Body of pancreas (tissue), 4 donors: ENCODE results near the gene RBM19. TPM values are rescaled to one million over a fixed set of nuclear protein-coding genes. Genes with fewer than 3 reads are reported as not detected.

Source experiments
- ATAC-seq: fragments of 150-250 bp; one replicate; pipeline ENCODE4 v1.9.1; 2016
- DNase-seq, 4 donors: peaks; one replicate each; pipeline ENCODE4 v3.0.0-alpha.2; 2019
- H3K27ac ChIP-seq, 4 donors: fragments of 200-600 bp; sonication (generic); 1 replicate in 3 of 4; 2 replicates in 1 of 4; pipeline versions ENCODE4 v1.5.1 to v1.6.1; 2016 to 2019; ENCODE audit warnings: mild to moderate bottlenecking in 1 of 4, mixed read lengths in 1 of 4, moderate library complexity in 1 of 4
- H3K27me3 ChIP-seq, 2 donors: fragments of 200-600 bp; sonication (generic); one replicate each; pipeline ENCODE4 v1.6.0; 2016; ENCODE audit warnings: mild to moderate bottlenecking in 1 of 2
- H3K36me3 ChIP-seq, 2 donors: fragments of 200-600 bp; sonication (generic); replicated peaks in 1 of 2; 2 replicates each; pipeline ENCODE4 v1.5.1; 2016; ENCODE audit warnings: low read depth in 2 of 2; ENCODE audit not compliant: insufficient read depth in 1 of 2
- H3K4me1 ChIP-seq: fragments of 200-600 bp; sonication (generic); one replicate; pipeline ENCODE4 v1.6.0; 2016
- H3K4me3 ChIP-seq, 2 donors: fragments of 200-600 bp; sonication (generic); 1 replicate in 1 of 2; 2 replicates in 1 of 2; pipeline ENCODE4 v1.5.1; 2016 to 2019
- H3K9me3 ChIP-seq, 3 donors: fragments of 200-600 bp; sonication (generic); 1 replicate in 2 of 3; 2 replicates in 1 of 3; pipeline ENCODE4 v1.5.1; 2016
- POLR2A ChIP-seq, 3 donors: fragments of 450-650 bp; IDR thresholded peaks; one replicate each; pipeline ENCODE4 v1.6.1; 2016; ENCODE audit warnings: antibody characterized with exemption in 3 of 3, mild to moderate bottlenecking in 2 of 3
- WGBS, 2 donors: methylation state at CpG; one replicate each; pipeline ENCODE4 v1.1.5; 2017; 5-methylcytosine and 5-hydroxymethylcytosine counted together
- intact Hi-C: fragments of 100-400 bp; cut with DNase I; formaldehyde crosslinking; loops from one replicate; pipeline ENCODE4 v1.15.1; 2023
- total RNA-seq, 2 donors: library from RNA; depleted of rRNA; stranded (reverse); fragments of >200 nt; gene quantifications; one replicate each; pipeline ENCODE4 v1.1.0, GENCODE V29; 2016
- TF ChIP-seq, protein P1 (sequence below), 7 experiments: fragments of 450-650 bp in 4 of 7; fragments of 200-600 bp in 3 of 7; sonication (generic) in 3 of 7; IDR thresholded peaks; one replicate each; pipeline ENCODE4 v1.5.1; 2016 to 2019; ENCODE audit warnings: antibody characterized with exemption in 7 of 7

RBM19 gene
- total RNA-seq, 2 donors from 2014 or later, result 18.4 to 36.3 TPM

DNA sequence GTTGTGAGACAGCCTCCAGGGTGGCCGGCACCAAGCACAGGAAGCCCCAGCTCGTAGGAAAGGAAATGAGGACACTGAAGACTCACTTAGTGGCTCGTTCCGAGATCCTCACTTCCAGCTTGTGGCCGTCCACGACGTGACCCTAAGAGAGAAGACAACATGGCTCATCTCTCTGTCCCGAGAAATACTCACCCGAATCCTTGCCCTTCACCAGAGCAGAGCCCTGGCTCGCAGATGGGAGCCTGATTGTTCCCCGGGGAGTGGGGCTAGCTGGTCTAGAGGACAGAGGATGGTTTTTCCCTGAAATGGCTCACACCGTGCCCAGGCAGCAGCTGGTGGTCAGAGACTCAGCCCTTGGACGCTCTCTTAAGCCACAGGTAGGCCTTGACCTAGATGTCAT, 47.8 kb downstream of the RBM19 start:
- WGBS, 2 donors, result 65 to 85% methylated on average over 5 to 13 of the region's 13 CpGs
- Histone ChIP-seq H3K4me1 (no peaks in the 10 kb centered on the region), H3K4me3 (no peak overlapping the region), H3K27me3 (no peaks in the 10 kb centered on the region), H3K9me3 (no peaks in the 10 kb centered on the region), H3K36me3 (peaks cover 0 to 12% of the 10 kb centered on the region in 2 donors), H3K27ac (no peak overlapping the region)
- no peak for ATAC-seq
- intact Hi-C loops, result loop anchor here (10.0 kb wide), 2 partner anchors 454 to 484 kb away; no protein-coding TSS in a partner anchor
- TF ChIP-seq, protein P1, sequence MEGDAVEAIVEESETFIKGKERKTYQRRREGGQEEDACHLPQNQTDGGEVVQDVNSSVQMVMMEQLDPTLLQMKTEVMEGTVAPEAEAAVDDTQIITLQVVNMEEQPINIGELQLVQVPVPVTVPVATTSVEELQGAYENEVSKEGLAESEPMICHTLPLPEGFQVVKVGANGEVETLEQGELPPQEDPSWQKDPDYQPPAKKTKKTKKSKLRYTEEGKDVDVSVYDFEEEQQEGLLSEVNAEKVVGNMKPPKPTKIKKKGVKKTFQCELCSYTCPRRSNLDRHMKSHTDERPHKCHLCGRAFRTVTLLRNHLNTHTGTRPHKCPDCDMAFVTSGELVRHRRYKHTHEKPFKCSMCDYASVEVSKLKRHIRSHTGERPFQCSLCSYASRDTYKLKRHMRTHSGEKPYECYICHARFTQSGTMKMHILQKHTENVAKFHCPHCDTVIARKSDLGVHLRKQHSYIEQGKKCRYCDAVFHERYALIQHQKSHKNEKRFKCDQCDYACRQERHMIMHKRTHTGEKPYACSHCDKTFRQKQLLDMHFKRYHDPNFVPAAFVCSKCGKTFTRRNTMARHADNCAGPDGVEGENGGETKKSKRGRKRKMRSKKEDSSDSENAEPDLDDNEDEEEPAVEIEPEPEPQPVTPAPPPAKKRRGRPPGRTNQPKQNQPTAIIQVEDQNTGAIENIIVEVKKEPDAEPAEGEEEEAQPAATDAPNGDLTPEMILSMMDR (IDR thresholded peaks at IDR 0.05), result no peak
- TF ChIP-seq POLR2A (IDR thresholded peaks at IDR 0.05), result no peak
- DNase-seq, result no peak

DNA sequence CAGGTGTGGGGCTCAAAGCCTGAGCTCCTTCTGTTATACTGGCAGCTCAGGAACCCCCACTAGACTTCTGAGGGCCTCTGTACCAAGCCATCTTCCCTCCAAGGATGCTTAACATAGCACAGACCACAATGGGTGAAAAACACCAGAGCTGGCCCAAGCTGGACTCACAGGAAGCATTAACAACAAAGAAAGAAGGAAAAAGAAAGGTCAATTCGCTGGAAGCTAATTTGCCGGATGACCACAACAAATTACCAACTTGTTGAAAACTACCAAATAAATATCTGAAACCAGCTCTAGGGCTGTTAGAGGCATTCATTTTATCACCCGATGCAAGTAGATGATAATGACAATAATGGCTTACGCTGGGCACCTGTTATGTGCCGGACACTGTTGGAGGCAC, 48.7 kb downstream of the RBM19 start:
- intact Hi-C loops, result loop anchor here (10.0 kb wide), 2 partner anchors 453 to 483 kb away; no protein-coding TSS in a partner anchor
- no peaks in the 10 kb centered on the region for H3K4me1 ChIP-seq
- H3K9me3 ChIP-seq, result no peaks in the 10 kb centered on the region
- ATAC-seq (no peak), DNase-seq (no peak)
- WGBS, 2 donors, result 96 to 97% methylated on average over 5 of the region's 5 CpGs
- TF ChIP-seq, protein P1 (IDR thresholded peaks at IDR 0.05), result no peak
- TF ChIP-seq POLR2A (IDR thresholded peaks at IDR 0.05), result no peak
- H3K27me3 ChIP-seq, result no peaks in the 10 kb centered on the region
- no peak overlapping the region for H3K4me3 ChIP-seq
- no peak overlapping the region for H3K27ac ChIP-seq
- H3K36me3 ChIP-seq, result peaks cover 0 to 12% of the 10 kb centered on the region in 2 donors

DNA sequence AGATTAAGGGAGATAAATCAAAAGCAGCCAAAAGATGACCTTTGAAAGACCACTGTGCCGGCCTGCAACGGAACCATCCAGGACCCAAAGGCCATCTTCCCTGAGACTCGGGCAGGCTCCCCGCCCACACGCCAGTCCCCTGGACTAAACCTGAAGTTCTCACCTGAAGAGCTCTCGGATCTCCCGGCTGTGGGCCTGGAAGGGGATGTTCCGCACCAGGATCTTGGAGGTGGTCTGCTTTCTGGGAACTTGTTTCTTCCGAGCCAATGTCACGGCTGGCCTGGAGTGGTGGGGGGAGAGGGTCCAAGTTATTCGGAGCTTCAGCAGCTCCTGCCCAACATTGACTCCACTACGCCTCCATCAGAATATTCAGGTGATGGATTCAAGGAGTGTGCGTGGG, 51.3 kb downstream of the RBM19 start:
- Histone ChIP-seq H3K9me3 (no peaks in the 10 kb centered on the region), H3K4me1 (no peaks in the 10 kb centered on the region), H3K36me3 (peaks cover 0 to 7% of the 10 kb centered on the region in 2 donors), H3K27me3 (no peaks in the 10 kb centered on the region), H3K27ac (no peak overlapping the region), H3K4me3 (no peak overlapping the region)
- no peak for ATAC-seq
- intact Hi-C loops, result loop anchor here (10.0 kb wide), 2 partner anchors 450 to 480 kb away; no protein-coding TSS in a partner anchor
- TF ChIP-seq, protein P1 (IDR thresholded peaks at IDR 0.05), result no peak
- no peak for DNase-seq
- WGBS, 2 donors, result 93 to 97% methylated on average over 5 to 13 of the region's 13 CpGs

DNA sequence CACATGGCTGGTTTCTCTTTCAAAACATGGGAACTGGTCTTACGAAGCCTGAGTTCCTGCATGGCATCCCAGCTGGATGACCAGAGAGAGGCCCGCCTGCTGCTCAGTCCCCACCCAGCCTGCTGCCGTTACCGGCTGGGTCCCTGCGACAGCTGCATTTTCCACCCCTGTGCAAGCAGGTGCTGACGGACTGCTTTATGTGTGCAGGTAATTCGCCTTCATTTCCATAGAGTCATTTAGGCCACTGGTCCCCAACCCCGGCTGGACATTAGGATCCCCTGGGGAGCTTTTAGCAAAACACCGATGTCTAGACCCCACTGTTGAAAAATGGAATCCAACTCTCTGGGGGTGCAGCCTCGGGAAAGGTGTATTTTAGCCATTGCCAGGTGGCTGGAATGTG, 51.9 kb downstream of the RBM19 start:
- 83 to 94% methylated on average over 8 to 10 of the region's 10 CpGs for WGBS, 2 donors
- H3K27ac ChIP-seq, result no peak overlapping the region
- peaks cover 0 to 7% of the 10 kb centered on the region in 2 donors for H3K36me3 ChIP-seq

More for the DNA sequence above, 51.9 kb downstream of the RBM19 start:
- Histone ChIP-seq H3K9me3 (no peaks in the 10 kb centered on the region), H3K4me3 (no peak overlapping the region), H3K27me3 (no peaks in the 10 kb centered on the region), H3K4me1 (no peaks in the 10 kb centered on the region)
- no peak for TF ChIP-seq POLR2A (IDR thresholded peaks at IDR 0.05)
- TF ChIP-seq, protein P1 (IDR thresholded peaks at IDR 0.05), result no peak
- DNase-seq, result no peak
- intact Hi-C loops, result loop anchor here (10.0 kb wide), 2 partner anchors 449 to 479 kb away; no protein-coding TSS in a partner anchor
- ATAC-seq, result no peak
